Brain pericyte (primary cell): ENCODE data around the gene PDGFD.
"Not testable (repeated sequence)": the region's sequence is repeated elsewhere in the genome, so short reads cannot be mapped to it uniquely, and the experiment has no call there.

Source experiments
- DNase-seq: peaks from one replicate; pipeline ENCODE4 v3.0.0-alpha.2; 2012; ENCODE audit warnings: low read depth, low spot score

Gene PDGFD

GRCh38 chr11:104054911-104055529 is 108.9 kb downstream of the PDGFD start:
- no peak for DNase-seq

DNA sequence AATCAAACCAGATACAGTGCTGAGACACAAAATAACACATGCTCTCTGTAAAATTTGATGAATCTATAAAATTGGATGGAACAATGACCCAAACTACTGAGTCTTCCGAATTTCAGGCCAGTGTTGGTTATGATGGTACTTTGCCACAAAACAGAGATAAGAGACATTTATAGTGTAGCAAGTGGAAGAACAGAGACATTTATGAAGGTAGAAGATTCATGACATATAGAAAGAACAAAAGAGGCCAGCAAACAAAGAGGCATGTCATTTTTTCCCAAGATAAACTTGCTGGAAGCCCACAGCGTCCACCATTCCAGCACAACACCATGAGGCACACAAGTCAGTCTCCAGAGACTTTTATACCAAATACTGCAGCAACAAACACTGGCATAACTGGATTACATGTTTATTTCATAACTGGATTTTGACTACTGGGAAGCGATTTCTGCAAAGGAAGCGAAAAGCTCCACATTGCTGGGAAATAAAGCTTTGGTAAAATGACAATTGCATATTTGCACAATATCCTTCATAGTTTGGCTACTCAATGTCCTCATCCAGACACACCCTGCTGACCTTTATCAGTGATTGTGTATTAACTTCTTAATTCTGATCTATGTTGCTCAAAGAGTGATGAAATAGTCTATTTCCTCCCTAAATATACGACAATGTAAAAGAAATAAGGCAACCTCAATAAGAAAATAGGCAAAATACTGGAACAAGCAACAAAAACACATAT is 110.0 kb downstream of the PDGFD start:
- DNase-seq, result no peak

GRCh38 chr11:104051778-104052177 is 112.2 kb downstream of the PDGFD start:
- DNase-seq, result no peak

DNA sequence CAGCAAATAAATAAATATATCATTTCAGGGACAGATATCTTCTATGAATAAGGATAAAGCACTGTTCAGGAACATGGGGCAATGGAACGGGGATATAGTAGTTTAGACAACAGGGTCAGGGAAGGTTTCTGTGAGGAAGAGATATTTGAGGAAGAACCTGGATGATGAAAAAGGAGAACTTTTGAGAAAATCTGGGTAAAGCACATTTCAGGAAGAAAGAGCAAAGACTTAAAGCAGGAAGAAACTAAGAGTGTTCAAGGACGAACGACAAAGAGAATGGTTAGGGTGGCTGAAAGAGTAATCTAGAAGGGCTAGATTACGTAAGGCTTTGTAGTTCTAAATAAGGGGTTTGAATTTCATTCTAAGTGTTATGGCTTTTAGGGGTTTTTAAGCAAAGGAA is 114.8 kb downstream of the PDGFD start:
- no peak for DNase-seq

DNA sequence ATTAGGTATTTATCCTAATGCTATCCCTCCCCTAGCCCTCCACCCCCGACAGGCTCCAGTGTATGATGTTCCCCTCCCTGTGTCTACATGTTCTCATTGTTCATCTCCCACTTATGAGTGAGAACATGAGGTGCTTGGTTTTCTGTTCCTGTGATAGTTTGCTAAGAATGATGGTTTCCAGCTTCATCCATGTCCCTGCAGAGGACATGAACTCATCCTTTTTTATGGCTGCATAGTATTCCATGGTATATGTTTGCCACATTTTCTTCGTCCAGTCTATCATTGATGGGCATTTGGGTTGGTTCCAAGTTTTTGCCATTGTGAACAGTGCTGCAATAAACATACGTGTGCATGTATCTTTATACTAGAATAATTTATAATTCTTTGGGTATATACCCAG is 117.1 kb downstream of the PDGFD start:
- not testable (repeated sequence) for DNase-seq

GRCh38 chr11:104046331-104046730 is 117.6 kb downstream of the PDGFD start:
- DNase-seq, result no peak

DNA sequence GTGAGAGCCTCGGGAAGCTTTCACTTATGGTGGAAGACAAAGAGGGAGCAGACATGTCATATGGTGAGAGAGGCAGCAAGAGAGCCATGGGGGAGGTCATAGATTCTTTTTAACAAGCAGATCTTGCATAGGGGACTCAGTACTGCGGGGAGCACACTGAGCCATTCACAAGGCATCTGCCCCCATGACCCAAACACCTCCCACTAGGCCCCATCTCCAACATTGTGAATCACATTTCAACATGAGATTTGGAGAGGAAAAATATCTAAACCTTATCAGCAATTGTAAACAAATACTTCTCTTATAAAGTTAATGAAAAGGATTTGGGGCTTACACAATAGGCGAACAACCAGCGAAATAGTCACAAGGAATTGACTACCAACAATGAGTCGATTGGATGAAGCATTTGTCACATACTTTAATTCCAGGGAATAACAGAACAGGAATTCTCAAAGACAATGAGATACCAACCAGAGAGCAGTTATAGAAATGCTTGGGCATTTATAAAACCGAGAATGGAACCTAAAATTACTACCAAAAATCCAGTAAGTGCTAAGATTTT is 120.2 kb downstream of the PDGFD start:
- no peak for DNase-seq

DNA sequence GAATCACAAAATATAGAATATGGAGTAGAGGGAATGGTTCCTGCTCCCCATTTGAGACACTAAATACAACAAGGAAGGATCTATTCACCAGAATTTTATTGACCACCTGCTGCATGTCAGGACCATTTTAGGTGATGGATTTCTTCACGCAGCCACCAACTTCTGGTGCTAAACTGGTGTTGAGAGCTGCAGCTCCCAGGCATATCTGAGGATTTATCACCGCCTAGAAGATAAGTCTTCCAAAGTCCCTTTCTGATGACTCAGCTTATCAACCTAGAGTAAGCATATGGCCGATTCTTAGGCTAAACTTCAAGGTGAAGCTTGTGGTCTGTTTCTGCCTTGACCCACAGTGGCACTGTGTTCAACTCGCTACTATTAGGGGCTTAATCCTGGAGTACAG is 120.8 kb downstream of the PDGFD start:
- DNase-seq, result no peak

DNA sequence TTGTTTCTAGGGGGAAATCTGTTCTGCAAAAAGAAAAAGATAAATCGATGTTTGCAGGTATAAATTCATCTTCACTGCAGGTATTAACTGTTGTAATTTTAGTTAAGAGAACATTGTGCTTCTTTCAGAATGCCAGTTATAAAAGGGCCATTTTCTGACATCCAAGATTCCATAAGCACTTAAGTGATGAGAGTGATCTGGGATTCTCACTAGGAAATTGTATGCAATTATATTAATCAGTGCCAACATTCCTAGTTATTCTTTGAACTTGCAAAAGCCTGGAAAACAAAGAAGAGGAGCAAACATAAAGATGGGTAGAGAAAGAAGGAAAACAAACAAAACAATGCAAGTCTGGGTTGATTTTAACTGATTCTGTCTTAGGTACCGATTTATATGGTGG is 122.2 kb downstream of the PDGFD start:
- DNase-seq, result no peak

DNA sequence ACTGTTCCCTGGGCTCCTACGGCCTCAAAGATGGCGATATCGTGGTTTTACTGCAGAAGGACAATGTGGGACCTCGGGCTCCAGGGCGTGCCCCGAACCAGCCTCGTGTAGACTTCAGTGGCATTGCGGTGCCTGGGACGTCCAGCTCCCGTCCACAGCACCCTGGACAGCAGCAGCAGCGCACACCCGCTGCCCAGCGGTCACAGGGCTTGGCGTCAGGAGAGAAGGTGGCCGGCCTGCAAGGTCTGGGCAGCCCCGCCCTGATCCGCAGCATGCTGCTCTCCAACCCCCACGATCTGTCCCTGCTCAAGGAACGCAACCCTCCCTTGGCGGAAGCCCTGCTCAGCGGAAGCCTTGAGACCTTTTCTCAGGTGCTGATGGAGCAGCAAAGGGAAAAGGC is 127.0 kb downstream of the PDGFD start:
- DNase-seq, result no peak

DNA sequence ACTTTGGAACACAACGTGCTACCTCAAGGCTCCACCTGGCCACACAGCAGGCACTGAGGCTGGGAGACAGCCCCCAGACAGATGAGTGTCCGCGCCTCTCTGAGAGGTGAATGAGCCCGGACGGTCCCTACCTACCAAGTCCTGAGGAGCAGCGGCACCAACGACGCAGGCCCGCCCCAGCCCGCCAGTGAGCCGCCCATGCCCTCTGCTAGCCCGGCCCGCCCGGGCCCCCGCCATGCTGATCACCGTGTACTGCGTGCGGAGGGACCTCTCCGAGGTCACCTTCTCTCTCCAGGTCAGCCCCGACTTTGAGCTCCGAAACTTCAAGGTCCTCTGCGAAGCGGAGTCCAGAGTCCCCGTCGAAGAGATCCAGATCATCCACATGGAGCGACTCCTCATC is 127.4 kb downstream of the PDGFD start, which contains the start of gene DDI1:
Gene DDI1 (plus strand): TSS at position 53 of the 400 bp plus-strand sequence. CDS start 183 bp downstream, at position 236.
- no peak for DNase-seq

GRCh38 chr11:104033561-104033960 is 130.4 kb downstream of the PDGFD start:
- no peak for DNase-seq

DNA sequence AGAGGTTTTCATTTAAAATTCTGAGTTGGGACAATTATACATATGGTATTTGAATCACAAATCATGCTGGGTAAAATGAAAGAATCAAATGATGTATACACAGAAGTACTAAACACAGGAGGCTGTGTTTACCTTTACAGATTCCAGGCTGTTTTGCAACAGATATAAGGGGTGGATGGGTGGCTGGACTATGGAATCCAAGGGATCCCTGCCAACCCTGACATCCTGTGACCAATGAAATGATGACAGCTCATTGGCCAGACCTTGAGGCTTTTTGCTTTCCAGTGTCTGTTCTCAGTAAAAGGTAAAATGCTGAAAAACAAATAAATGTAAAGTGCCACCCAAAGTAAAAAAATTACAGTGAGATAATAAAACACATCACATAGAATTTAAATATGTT is 130.8 kb downstream of the PDGFD start:
- DNase-seq, result no peak

GRCh38 chr11:104028476-104029263 is 135.3 kb downstream of the PDGFD start:
- DNase-seq, result no peak

DNA sequence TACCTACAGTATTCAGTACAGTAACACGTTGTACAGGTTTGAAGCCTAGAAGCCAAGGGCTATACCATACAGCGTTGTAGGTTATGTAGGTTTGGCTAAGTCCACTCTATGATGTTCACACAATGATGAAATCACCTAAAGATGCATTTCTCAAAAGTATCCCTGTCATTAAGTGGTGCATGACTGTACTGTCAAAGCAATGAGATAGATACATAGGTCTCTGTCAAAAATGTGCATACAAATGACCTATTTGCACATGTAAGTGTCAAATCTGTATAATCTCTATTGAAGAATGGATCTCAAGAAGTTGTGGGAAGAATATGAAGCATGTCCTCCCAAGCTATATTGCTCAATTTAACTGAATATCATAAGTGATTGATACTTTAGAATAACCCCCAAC is 139.4 kb downstream of the PDGFD start:
- DNase-seq, result no peak

- no peak for DNase-seq
Measured at GRCh38 chr11:104015649-104016415, 148.1 kb downstream of the PDGFD start.

GRCh38 chr11:104011044-104011443 is 152.9 kb downstream of the PDGFD start:
- no peak for DNase-seq

GRCh38 chr11:104009744-104010143 is 154.2 kb downstream of the PDGFD start:
- DNase-seq, result no peak

DNA sequence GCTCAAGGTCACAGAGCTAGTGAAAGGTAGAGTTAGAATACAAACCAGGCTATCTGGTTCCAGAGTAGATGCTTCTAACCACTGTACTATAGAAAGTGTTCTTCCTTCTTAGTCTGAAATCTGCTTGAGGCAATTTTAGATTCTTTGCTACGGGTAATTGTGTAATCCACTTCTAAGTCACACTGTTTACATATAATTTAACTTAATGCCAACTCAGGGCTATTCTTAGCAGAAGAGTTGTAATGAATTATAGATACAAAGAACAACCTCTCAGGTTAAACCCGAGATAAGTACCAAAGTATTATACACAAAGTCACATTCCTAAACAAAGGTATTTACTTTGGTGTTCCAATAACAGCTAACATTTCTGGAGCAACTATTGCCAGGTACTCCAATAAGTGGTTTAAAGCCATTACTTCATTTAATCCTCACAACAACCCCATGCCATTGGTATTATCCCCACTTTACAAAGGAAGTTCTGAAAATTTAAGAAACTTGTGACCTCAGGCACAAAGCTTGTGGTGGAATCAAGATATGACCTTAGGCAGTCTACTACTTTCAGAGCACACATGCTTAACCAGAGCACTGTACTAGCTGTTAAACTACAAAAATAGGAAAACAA is 158.6 kb downstream of the PDGFD start:
- DNase-seq, result no peak

DNA sequence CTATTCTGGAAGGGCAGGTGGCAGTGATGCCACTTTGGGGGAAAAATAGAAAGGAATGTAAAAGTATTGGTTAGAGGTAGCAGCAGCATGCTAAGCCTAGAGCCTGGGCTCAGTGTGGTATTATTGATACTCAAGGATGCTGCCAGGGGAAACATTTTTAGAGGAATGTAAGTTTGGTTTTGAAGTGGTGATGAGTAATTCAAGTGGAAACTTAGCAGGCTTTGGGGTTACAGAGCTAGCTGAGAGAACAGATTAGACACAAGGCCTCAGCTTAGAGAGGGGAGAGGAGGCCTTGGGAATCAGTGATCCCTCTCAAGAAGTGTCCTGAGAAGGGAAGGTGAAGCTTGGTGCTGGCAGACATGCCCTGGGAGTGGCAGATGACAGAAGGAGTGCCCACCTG is 160.5 kb downstream of the PDGFD start:
- no peak for DNase-seq

- no peak for DNase-seq
Measured at GRCh38 chr11:104001561-104002056, 162.3 kb downstream of the PDGFD start.
